GM08714 (cell line): ENCODE measurements around the gene DNAL1.

Experiments
- H3K4me3 ChIP-seq: fragments of 200-500 bp; sonication (Bioruptor generic); 2 replicates; pipeline ENCODE4 v1.5.1; 2014; ENCODE audit warnings: mild to moderate bottlenecking, low read length, inconsistent platforms
- ZNF274 ChIP-seq: IDR thresholded peaks from 2 replicates; pipeline ENCODE4 v1.6.1; 2012; ENCODE audit warnings: mild to moderate bottlenecking, low read depth, low read length

DNAL1 gene

DNA sequence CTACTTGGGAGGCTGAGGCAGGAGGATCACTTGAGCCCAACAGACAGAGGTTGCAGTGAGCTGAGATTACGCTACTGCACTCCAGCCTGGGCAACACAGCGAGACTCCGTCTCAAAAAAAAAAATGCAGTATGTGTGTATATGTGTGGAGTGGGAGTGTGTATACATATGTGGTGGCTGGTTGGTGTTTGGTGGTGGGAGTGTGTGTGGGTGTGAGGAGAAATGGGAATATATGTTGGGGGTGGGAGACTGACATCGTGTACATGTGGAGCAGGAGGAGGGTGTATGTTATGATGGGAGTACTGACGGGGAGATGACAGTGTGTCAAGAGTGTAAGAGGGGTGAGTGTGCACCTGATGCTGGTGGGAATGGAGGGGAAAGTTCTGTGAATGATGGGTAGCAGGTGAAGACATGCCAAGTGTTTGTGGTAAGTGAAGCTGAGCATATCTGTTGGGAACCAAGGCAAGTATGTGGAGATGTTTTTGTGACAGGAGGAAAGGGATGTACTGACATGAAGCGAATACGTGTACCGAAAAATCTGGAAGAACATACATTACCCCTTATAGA lies 65.2 kb downstream of the DNAL1 start:
- no peak overlapping the region for H3K4me3 ChIP-seq
- no peak for TF ChIP-seq ZNF274

DNA sequence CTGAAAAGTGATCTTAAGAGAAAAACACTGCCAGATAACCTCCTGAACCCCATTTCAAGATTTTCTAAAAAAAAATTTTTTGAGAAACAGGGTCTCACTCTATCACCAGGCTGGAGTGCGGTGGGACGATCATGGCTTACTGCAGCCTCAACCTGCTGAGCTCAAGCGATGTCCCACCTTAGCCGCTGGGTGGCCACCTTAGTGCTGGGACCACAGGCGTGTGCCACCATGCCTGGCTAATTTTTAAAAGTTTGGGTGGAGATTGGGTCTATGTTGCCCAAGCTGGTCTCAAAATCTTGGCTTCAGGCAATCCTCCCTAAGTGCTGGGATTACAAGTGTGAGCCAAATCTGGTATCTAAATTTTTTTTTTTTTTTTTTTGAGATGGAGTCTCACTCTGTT lies 66.0 kb downstream of the DNAL1 start:
- no peak overlapping the region for H3K4me3 ChIP-seq
- TF ChIP-seq ZNF274, result no peak

DNA sequence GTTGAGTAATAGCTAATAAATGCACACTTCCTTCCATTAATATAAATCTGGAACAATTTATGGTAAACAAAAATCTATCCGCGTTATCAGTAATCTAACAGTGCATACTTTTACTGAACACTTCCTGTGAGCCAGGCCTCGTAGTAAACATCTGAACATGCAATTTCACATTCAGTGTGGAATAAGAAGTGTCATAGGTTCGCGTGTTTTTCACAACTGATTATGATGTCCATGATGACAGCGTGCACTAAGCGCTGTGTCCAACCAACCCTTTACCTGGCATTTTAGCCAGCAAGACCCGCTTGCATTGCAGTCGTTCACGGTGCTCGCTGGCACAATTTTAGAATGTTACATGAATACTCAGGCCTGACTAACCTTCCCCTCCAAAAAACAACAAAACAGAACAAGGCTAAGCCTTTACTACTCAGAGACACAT lies 67.3 kb downstream of the DNAL1 start:
- TF ChIP-seq ZNF274, result no peak
- H3K4me3 ChIP-seq, result peak overlapping the region; percentile 69

DNA sequence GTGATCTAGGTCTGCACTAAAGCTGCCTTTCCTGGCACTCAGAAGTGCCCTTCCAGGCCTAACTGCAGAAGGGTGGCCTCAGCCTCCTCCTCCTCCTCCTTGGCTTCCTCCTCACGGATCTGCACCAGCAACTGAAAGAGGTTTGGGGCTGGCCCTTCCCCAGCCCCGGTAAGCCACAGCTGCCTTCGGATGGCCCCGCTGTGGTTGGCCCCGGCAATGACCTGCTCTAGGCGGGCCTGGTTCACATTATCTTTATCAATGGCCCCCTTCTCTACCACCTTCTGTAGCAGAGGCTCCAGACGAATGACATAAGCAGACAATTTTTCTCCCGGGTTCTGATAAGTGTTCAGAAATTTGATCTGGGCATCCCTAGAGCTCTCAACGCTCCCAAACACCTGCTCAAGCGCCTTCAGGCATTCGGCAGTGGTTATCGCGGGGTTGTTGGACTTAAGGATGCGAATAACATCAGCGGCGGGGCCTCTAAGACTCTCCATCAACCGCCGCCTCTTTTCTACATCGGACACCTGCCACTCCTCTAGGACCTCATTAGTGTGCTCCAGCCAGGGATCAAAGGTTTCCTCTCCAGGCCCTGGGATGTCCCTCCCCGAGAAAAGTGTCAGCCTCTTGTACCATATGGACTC lies 67.9 kb downstream of the DNAL1 start:
- no peak for TF ChIP-seq ZNF274
- H3K4me3 ChIP-seq, result peak overlapping the region; percentile 69

DNA sequence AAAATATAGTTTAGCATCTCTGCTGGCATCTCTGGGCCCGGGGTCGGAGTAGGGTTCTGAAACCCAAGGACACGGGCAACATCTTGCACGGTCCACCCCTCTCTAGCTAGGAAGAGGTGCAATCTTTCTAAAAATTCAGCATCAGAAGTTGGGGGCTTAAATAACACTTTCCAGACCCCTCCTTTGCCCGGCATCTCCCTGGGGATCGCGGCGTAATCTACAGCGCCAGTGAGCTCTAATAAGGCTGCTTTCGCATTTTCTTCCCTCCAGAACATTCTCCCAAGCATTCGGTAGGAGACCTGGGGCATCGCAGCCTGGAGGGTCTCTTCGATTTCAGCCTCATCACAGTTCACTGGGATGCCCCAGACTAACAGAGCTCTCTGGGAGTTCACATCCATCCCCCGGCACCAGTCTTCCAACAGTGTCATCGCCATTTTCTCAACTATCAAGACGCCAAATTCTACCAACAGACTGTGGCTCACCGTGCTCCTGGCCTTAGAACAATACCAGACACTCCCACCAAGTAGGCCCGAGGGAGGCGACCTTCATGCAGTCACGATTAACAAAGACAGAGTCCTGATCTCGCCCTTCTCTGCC lies 68.5 kb downstream of the DNAL1 start:
- peak overlapping the region; percentile 69 for H3K4me3 ChIP-seq
- TF ChIP-seq ZNF274, result no peak

DNA sequence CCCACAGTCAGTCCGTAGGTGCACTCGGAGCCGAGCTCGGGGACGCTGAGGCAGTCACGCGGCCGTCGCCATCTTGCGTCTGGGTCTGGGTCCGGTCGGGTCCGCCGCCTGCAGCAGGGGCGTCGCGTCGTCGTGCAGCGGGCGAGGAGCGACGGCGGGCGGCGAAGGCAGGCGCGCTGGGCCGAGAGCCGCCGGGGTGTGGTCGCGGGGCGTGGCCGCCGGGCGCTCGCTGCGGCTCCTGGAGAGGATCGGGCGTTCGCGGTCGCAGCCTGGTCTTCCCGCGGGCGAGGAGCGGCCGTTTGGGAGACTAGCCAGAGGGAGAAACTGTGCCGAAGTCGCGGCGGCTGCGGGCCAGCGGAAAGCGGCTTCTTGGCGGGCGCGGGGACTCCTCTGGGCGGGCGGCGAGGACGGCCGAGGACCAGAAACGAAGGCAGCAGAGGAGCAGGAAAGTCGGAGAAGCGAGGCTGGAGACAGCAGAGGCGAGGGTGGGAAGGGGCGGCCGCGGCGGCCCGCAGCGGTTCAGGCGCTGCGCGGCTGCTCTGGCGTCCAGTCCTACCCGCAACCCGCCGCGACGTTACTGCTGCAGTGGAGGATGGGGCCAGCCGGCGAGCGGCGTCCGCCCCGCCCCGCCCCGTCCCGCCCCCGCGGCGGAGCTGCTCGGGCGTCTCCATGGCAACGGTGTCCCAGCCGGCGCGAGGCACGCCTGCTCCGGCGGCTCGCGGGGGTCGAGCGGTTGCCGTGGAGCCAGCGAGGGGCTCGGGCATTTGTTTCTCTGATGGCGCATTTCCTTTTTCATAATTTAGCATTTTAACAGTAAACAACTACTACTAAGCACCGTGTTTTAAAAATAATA lies 69.2 kb downstream of the DNAL1 start, which contains the start of gene PNMA1:
Gene PNMA1 (minus strand): TSS at position 582 of the 853 bp plus-strand sequence. CDS start 745 bp downstream, outside the sequence.
- peak within 1 kb of the TSS; percentile 69 for H3K4me3 ChIP-seq

DNA sequence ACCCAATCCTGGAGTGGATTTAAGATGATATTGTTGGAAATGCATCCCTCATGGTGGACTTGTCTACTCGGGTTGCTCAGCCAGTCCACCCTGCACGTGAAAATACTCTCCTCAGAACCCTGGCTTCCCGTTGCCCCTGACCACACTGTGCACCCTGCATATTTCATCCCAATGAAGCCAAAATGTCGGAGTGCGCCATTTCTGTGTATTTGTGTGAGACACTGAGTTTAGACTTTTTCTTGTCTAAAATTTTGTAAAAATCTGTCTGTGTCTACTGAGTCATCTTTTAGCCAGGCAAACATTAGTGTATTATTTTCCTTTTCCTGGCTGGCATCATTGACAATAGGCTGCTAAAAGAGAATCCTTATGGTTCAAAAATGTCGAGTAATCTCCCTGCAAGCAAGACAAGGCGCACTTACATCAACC lies 69.9 kb downstream of the DNAL1 start:
- no peak for TF ChIP-seq ZNF274
- peak overlapping the region; percentile 22; the same call in 1 of the 2 replicates for H3K4me3 ChIP-seq

More for the DNA sequence above, 69.2 kb downstream of the DNAL1 start, which contains the start of gene PNMA1:
- TF ChIP-seq ZNF274, result no peak

DNA sequence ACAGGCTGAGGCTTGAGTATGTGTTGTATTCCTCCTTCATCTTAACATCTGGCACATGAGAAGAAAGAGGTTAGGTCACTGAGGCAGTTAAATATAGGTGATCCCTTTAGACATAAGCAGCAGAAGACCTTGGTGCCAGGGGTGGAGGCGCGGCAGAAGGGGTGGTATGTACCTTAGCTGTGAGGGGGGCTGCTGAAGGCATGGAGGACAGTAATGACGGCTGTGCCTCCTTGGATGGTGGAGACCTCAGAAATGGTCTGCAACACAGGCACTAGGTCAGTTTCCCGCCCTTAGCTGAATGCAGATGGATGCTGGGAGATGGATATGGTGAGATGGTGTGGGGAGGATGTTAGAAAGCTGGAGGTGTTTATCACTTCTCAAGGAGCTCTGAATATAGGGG lies 70.9 kb downstream of the DNAL1 start:
- no peak overlapping the region for H3K4me3 ChIP-seq
- TF ChIP-seq ZNF274, result no peak

DNA sequence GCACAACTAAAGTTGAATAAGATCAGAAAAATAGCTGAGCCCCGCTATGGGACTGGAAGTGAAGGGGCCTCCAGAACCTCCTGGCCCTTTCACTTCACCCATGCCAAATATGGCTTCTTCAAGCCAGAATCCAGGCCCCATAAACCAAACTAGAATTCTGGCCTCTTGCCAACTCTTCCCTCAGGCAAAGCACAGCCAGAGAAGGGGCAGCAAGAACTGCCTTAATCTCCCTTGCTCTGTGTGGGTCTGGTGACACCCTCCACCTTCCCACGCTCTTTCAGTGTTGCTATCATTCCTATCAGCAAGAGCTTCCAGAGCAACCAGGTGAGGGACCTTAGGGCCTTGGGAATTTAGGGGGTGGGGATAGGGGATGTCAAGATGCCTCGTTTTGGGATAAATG lies 72.5 kb downstream of the DNAL1 start:
- no peak overlapping the region for H3K4me3 ChIP-seq

DNA sequence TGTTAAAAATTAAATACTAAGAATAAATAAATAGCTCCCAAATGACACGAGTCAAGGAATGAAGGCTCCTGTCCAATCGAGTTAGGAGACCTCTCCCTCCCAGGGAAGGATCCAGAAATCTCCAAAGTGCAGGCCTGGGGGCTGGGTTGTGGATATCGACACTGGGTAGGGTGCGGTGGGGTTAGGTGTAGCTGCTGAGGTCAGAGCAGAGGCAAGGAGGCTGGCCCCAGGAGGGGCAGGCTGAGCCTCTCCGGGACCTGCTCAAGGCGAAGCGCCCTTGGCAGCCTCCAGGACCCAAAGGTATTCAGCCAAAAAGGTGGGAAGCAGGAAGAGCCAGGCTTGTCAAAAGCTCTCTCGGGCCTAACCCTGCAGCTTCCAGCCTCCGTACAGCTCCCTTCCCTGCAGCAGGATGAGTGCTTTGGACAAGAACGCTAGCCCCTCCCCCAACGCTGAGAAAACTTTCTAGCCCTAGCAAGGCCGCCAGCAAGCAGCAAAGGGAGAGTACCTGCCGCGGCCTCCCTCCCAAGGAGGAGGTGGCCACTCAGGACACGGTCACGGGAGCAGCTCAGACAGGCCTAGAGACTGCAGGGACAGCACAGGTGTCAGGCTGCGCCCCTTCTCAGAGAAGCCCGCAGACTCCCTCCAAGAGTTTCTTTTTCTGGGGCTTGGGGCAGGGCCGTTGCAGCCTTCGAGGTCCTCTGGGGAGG lies 73.1 kb downstream of the DNAL1 start:
- TF ChIP-seq ZNF274, result no peak

More for the DNA sequence above, 72.5 kb downstream of the DNAL1 start:
- TF ChIP-seq ZNF274, result no peak

DNA sequence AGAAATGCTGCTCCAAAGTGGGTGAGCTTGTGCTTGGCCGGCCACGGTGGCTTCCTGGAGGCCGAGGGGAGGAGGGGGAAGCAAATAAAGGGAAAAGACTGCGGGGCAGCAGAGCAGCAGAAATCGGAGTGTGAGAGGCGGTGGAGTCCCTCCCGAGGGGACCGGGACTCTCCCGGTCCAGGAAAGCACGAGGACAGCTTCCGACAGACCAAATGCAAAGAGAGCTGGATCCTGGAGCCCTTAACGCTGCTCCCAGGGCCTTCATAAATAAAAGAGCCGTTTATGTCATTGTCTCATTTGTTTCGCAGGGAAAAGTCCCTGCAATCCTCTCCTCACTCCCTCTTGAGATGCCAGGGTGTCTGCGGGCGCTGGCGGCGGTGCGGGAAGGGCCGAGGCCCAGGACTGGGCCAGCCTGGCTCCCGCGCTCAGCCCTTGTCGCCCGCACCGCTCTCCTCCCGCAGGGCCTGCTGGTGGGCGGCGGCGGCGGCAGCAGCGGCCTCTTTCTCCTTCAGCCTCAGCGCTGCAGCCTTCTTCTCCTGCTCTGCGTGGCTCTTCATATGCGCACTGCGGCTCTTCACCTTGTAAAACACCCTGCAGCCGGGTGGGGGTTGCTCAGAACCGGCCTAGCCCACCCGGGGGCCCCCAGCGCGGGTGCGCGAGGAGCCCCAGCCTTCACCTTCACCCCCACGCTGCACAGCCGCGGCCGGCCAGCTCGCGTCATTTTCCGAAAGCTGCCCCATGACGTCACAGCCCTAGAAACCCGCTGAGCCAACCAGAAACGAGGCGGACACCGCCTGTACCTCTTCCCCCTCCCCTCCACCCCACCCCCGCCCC lies 73.8 kb downstream of the DNAL1 start:
- no peak for TF ChIP-seq ZNF274
- no peak overlapping the region for H3K4me3 ChIP-seq

More for the DNA sequence above, 73.1 kb downstream of the DNAL1 start:
- no peak overlapping the region for H3K4me3 ChIP-seq

DNA sequence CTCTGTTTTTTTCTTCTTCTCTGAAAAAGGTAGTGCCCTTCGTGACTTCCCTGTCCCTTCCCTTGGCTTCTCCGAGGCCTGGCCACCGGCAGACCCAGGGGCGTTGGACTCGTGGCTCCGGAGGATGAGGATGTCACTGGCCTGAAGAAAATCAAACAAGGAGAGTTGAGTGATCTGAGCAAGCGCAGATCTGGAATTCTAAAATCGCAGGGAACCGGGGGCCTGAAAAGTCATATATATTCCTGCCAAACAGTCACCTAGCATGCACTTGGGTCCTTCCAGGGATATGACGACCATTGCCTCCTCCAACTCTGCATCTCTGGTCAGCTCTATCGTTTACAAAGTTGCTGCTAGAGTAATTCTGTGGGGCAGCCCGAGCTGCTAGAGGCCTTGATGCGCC lies 74.6 kb downstream of the DNAL1 start:
- no peak for TF ChIP-seq ZNF274
- no peak overlapping the region for H3K4me3 ChIP-seq

DNA sequence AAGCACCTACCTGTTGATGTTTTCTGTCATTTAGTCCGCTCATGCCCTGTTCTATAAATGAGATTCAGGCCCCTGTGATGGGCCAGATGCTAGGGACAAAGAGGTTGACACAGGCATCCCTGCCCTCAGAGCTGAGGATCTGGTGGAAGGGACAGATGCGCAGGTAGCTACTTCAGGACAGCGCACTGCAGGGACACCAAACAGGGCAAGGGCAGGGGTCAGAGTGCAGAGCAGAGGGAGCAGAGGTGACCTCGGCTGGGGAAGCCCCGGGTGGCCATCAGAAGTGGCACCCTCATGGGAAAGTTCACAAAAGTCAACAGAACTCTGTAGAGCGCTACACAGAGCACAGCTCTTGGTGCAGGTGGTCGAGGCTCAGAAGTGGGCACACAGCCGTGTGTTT lies 75.0 kb downstream of the DNAL1 start:
- no peak for TF ChIP-seq ZNF274
- H3K4me3 ChIP-seq, result no peak overlapping the region
